HG03108 (cell line): ENCODE data around the gene MYL5.
A peak's percentile ranks its signal among the peaks of the same experiment; 100 is the strongest.
"Not testable (repeated sequence)": the region's sequence is repeated elsewhere in the genome, so short reads cannot be mapped to it uniquely, and the experiment has no call there.

Experiments
- ATAC-seq: cut with Tn5 transposase; IDR thresholded peaks from one replicate; pipeline ENCODE4 v1.9.1; 2021; ENCODE audit warnings: moderate library complexity; ENCODE audit not compliant: unreplicated experiment

Gene MYL5

GRCh38 chr4:669806-670559, 4.4 kb upstream of the MYL5 start:
- ATAC-seq: not testable (repeated sequence)

- ATAC-seq: no peak
Measured at GRCh38 chr4:671769-672168, 2.6 kb upstream of the MYL5 start.

GRCh38 chr4:673349-674091, 822 bp upstream of the MYL5 start:
- ATAC-seq: no peak

- peak; percentile 4 for ATAC-seq
Measured at GRCh38 chr4:675036-675882, 917 bp downstream of the MYL5 start.

GRCh38 chr4:675980-676870, 1.9 kb downstream of the MYL5 start:
- peak; percentile 32 for ATAC-seq

- ATAC-seq: no peak
Measured at GRCh38 chr4:676871-677235, 2.5 kb downstream of the MYL5 start.

- ATAC-seq: no peak
Measured at GRCh38 chr4:677431-678293, 3.3 kb downstream of the MYL5 start.

- no peak for ATAC-seq
Measured at GRCh38 chr4:678331-679103, 4.2 kb downstream of the MYL5 start.

GRCh38 chr4:679104-679481, 4.8 kb downstream of the MYL5 start:
- ATAC-seq: no peak

GRCh38 chr4:679629-680028, 5.3 kb downstream of the MYL5 start:
- ATAC-seq: no peak

- ATAC-seq: no peak
Measured at GRCh38 chr4:680091-680490, 5.7 kb downstream of the MYL5 start.

GRCh38 chr4:680551-680927, 6.2 kb downstream of the MYL5 start:
- no peak for ATAC-seq

GRCh38 chr4:680928-681645, 6.7 kb downstream of the MYL5 start:
- no peak for ATAC-seq

- no peak for ATAC-seq
Measured at GRCh38 chr4:681736-682451, 7.6 kb downstream of the MYL5 start.

- ATAC-seq: no peak
Measured at GRCh38 chr4:682490-683172, 8.3 kb downstream of the MYL5 start.

GRCh38 chr4:683247-683897, 9.0 kb downstream of the MYL5 start:
- ATAC-seq: no peak
